GM10847 (cell line): ENCODE measurements around the gene ATP6V0E1.
A peak's percentile ranks its signal among the peaks of the same experiment; 100 is the strongest.

Experiments used
- POLR2A ChIP-seq: IDR thresholded peaks from 2 replicates; pipeline ENCODE4 v1.6.1; 2011; ENCODE audit not compliant: insufficient read length; ENCODE audit errors: extremely low read depth

The ATP6V0E1 gene

DNA sequence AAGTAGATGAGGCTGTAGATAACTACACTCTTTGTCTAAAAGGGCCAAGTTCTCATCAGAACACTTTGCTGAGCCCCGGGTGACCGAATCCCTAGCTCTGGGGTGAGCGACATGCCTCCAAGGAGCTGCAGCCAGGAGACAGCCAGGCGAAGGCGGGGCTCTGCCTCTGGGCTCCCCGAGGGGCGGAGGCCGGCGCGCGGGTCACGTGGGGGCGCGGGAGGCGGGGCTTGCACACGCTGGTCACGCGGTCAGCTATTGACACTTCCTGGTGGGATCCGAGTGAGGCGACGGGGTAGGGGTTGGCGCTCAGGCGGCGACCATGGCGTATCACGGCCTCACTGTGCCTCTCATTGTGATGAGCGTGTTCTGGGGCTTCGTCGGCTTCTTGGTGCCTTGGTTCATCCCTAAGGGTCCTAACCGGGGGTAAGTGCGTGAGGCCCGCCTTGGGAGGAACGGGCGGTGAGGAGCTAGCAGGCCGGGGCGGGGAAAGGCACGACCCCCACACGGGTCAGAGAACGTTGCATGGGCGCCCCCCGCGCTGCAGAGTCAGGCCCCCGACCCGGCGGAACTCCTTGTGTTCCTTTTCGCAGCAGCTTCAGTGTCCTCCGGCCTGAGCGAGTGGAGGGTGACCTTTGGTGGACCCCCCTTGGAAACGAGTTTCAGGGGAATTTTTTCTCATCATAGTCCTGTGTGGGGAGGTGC lies at the start of gene ATP6V0E1:
Gene ATP6V0E1 (plus strand): TSS at position 230 of the 702 bp plus-strand sequence. CDS start 90 bp downstream, at position 320.
- TF ChIP-seq POLR2A = peak; percentile 76

DNA sequence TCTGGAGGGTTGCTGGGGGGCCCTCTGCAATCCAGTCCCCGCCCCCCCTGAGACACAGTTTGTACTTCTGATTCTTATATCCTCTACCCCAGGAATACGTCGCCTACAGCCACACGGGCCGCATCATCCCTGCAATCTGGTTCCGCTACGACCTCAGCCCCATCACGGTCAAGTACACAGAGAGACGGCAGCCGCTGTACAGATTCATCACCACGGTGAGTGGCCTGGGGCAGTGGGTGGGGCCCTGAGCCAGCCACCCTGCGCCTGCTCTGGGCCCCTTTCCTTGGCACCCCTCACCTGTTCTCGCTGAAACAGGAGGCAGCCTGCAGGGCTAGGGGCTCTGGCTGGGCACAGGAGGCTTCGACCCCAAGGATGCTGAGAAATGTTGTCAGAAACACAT lies 48.5 kb upstream of the ATP6V0E1 start:
- TF ChIP-seq POLR2A = no peak

DNA sequence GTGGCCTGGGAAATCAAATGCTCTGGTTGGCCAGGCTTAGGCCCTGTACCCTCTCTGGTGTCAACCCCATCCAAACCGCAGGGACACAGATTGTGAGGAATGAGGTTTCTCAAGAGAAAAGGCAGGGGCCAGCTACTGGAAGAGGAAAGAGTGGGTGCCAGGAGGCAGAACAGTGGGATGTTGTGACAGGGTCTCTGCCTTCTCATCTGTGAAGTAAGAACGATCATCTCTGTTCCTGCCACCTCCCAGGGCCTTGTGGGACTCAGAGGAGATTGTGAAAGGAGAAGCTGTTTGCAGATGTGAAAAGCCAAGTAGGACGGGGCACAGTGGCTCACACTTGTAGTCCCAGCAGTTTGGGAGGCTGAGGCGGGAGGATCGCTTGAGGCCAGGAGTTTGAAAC lies 47.2 kb upstream of the ATP6V0E1 start:
- TF ChIP-seq POLR2A = no peak

DNA sequence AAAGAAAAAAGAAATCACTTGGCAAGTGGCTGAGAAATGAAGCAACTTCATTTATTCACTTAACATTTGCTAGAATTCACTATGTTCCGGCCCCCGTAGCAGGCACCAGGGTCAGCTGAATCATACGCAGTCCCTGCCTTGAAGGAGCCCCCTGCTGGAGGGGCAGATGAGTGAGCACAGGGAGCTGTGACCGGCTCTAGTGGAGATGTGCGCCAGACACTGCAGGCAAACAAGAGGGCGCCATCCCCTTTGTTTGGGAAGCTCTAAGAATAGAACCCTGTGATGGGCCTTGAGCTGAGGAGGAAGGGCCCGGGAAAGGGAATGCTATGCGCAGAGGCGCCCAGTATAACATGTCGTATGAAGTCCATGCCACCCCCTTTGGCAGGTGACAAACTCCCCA lies 44.5 kb upstream of the ATP6V0E1 start:
- no peak for TF ChIP-seq POLR2A

DNA sequence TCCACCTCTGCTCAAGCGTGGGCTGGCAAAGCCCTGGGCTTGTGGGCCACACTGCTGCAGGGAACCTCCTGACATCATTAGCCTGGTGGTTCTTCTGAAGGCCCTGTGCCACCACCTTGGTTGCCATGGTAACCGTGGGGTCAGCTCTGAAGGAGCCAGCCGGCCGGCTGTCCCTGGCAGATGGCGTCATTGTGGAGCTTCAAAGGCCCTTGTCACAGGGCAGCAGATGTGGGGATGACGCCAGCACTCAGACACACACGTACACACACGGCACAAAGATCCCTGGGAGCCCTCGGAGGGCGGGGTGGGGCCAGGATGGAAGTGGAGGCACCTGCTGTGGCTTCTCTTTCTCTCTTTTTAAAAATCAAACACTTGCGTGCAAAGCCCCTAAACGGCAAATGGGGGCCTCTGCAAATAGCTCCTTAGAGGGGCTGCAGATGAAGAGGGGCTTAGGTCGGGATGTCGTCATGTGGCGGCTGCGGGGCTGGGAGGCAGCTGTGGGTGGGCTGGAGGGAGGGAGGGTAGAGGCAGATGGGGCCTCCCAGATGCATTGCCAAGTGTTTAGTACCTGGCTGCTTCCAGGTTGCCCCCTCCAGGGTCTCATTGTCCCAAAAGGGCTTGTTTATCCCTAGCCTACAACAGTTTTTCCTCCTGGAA lies 43.8 kb upstream of the ATP6V0E1 start:
- TF ChIP-seq POLR2A = no peak

DNA sequence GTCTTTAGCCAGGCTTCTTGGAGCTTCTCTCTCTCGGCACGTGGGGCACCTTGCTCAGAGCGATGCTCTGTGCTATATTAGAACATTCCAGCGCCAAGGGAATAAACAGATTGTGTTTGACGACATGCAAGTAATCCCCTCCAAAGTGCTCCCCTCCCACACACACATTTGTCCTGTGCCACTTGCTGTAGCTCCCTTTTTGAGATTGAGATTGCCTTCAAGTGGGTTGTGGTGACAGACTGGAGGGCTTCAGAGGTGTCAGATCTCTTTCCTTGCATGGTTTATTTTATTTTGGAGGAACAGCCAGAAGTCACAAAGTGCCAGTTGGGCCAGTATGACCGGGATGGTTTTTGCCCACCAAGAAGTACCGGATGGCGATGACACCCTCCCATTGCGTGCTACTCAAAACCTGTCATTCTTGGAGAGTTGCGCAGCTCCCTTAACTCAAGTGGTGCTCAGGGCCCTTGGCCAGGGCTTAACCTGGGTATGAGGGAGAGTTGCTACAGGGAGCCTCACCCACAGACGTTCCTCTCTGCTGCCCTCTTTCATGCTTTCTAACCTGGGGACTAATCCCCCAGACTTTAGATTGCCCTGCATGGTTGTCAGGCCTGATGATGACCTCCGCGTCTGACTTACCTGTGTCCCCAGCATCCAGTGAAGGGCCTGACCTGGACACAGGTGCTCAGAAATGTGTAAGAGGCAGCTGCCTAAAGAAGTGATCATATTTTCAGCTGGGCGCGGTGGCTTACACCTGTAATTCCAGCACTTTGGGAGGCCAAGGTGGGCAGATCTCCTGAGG lies 43.1 kb upstream of the ATP6V0E1 start:
- no peak for TF ChIP-seq POLR2A

DNA sequence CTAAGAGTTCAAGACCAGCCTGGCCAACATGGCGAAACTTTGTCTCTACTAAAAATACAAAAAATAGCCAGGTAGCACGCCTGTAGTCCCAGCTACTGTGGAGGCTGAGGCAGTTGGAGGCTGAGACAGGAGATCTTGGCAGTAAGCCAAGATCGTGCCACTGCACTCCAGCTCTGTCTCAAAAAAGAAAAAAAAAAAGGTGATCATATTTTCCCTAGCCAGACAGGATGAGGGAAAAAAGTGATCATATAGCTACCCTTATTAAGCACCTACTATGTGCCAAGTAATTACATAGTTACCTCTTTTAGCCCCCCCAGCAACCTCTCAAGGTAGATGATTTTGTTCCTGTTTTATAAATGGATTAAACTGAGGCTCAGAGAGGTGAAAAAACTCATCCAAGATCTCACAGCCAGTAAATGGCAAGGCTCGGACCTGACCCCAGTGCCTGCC lies 42.5 kb upstream of the ATP6V0E1 start:
- no peak for TF ChIP-seq POLR2A

DNA sequence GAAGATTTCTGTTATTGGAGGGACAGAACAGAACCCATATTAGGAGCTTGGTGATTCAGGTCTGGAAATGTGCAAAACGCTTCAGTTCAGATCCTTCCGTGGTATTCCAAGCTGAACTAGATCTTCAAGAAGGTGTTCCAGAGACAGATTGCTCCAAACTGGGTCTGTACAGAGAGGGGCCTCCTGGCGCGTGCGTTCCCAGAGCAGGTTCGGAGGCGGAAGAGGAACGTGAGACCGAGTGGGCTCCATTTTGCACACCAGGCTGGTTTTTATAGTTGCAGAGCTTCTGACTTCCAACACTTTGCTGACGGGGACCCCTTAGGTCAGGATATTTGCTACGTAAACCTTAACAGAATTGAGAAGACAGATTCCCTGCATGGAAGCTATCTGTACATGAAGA lies 41.0 kb upstream of the ATP6V0E1 start:
- no peak for TF ChIP-seq POLR2A

DNA sequence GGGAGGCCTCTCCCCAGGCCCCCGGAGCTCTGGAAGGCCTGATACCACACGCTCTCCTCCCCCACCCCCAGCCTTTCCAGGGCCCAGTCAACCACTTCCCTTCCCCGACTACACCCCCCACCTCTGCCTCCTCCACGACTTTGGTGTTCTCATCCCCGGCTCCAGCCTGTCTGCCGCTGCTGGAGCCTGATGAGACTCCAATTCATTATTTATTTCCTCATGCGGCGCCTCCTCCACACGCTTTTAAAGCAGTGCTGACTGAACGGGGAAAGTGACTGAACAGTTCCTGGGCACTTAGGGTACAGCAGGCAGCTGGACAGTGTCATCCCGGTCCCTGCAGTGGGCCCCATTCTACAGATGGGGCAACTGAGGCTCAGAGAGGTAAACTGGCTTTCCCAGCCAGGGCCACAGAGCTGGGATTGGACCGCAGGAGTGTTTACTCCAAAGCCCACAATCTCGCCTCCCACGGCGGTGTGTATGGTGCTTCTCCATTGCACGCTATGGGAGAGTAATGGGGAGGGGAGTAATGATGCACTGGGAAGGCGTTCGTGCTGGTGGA lies 40.2 kb upstream of the ATP6V0E1 start:
- no peak for TF ChIP-seq POLR2A

DNA sequence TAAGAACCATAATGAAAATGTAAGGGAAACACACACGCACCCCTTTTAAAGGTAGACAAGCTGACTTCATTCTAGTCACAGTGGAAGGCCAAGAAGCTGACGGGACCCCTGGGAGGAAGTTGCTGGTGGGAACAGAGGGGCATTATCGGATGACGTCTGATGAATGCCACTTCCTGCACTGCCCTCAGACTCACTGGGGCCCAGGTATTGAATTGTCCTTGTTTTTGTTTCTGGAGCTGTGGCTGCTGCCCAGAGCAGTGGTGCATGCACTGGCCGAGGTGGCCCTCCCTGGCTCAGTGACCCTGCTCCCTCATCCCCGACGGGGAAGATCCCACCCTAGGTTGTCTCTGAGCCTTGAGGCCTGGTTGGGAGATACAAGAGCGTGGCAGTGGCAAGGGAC lies 39.7 kb upstream of the ATP6V0E1 start:
- no peak for TF ChIP-seq POLR2A

DNA sequence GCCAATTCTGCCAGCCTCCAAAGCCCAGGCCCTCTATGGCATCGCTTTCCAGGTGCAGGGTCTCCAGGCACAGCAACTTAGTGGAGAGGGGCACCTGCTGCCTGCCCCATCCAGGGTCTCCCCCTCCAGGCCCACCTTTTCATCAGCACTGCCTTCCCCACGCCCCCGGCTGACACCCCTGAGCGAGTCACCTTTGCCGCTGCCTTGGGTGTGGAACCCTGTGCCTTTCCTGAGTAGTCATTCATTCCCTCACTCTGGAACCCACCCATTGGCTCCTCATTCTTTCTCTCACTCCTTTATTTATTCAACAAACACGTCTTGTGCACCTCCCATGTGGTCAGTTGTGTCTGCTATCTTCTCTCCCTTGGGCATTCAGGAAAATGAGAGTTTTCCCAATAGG lies 38.8 kb upstream of the ATP6V0E1 start:
- TF ChIP-seq POLR2A = no peak

DNA sequence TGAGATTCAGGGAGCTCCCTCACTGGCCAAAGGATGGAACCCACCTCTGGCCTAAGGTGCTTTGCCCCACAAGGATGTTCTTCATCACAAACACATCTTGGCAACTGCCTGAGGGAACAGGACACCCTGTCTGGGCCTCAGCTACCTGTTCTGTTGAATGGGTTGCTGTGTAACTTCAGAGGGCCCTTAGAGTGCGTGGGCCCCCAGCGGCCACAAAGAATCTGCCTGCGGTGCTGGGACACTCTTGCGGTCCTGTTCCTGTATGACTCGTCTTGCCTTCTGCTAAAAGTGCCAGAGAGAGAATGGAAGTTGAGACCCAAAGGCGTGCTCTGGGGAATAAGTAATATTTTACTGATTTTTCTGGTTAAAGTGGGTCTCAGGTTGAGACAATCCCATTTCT lies 38.4 kb upstream of the ATP6V0E1 start:
- TF ChIP-seq POLR2A = no peak

DNA sequence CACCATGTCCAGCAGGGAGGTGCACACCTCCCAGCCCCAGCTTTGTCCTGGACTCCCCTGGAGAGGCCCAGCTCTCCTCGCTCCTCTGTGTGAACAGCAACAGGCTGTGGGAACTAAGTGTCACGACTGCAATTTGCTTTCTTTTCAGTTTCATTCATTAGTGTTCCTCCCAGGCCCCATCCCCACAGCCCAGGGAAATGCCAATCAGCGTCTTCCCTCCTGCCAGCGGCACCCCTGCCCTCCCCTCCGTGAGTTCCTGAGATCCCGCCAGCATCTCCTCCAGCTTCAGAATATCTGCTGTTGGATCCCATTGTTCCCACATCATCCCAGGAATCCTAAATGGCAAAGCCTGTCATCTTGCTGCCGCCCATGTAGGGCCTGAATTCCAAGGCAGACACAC lies 37.4 kb upstream of the ATP6V0E1 start:
- TF ChIP-seq POLR2A = no peak

DNA sequence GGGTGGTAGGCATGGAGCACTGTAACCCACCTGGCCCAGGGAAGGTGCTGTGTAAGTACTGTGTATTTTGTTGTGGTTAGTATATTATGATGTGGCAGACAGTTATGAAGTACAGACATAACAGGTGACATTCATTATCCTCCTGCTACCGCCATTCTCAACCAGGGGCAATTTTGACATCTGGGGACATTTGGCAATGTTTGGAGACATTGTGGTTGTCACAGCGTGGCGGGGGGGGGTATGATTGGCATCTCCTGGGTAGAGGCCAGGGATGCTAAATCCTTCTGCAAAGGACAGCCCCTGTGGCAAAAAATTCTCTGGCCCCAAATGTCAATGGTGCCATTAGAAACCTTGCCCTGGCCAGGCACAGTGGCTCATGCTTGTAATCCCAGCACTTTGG lies 34.1 kb upstream of the ATP6V0E1 start:
- TF ChIP-seq POLR2A = no peak

DNA sequence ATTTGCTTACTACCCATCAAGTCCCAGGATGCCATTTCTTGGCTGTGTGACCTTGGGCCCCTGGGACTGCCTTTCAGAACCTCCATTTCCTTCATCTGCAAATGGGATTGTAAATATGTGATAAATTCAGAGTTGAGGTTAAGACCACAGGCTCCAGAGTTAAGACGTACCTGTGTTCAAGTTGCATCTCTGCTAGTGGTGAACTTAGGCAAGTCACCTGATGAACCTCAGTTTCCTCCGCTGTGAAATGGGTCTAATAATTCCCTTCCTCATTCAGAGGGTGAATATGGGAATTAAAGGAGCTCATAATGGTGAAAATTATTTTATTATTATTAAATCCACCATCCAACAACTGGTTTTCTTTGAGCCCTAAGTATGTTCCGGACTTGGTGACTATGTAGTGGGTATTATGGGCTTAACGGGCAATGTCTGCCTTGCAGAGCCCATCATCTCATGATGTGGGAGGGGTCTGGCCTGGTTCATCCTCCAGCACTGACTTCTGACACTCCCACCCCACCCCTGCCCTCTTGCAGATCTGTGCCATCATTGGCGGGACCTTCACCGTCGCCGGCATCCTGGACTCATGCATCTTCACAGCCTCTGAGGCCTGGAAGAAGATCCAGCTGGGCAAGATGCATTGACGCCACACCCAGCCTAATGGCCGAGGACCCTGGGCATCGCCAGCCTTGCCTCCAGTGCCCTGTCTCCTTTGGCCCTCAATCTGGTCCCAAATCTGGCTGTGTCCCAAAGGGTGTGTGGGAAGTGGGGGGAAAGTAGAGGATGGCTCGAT lies 33.2 kb upstream of the ATP6V0E1 start:
- no peak for TF ChIP-seq POLR2A
